Neural progenitor cell (in vitro differentiated cells): Measurements from ENCODE around the gene GNG12.

Experiments
- EZH2 ChIP-seq: fragments of 200-600 bp; sonication (generic); IDR thresholded peaks from 2 replicates; pipeline ENCODE4 v1.6.1; 2017; ENCODE audit warnings: antibody characterized with exemption, mild to moderate bottlenecking, moderate library complexity
- EZH2phosphoT487 ChIP-seq: fragments of 200-600 bp; sonication (generic); IDR thresholded peaks from 2 replicates; pipeline ENCODE4 v1.6.1; 2017; ENCODE audit warnings: antibody characterized with exemption
- TF ChIP-seq, protein P1 (sequence below): fragments of 200-600 bp; sonication (generic); IDR thresholded peaks from 2 replicates; pipeline ENCODE4 v1.5.1; 2017; ENCODE audit warnings: antibody characterized with exemption, mild to moderate bottlenecking

DNA sequence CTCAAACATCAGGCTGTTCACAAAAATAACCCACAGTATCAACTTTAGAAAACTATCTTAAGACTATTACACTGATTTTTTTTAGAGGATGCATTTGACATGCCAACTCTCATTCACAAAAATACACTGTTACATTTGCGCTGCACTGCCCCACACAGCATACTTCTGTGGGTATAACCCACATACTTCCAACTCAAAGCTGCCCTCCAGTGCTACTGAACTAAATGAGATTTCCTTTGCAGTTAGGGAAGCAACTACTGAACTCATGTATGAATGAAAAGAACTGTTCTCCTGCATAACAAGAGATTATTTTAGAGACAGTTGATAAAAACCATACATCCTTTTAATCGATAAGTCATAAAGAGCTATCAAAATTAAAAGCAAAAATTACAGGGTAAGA is 174.0 kb downstream of the GNG12 start:
- TF ChIP-seq, protein P1, sequence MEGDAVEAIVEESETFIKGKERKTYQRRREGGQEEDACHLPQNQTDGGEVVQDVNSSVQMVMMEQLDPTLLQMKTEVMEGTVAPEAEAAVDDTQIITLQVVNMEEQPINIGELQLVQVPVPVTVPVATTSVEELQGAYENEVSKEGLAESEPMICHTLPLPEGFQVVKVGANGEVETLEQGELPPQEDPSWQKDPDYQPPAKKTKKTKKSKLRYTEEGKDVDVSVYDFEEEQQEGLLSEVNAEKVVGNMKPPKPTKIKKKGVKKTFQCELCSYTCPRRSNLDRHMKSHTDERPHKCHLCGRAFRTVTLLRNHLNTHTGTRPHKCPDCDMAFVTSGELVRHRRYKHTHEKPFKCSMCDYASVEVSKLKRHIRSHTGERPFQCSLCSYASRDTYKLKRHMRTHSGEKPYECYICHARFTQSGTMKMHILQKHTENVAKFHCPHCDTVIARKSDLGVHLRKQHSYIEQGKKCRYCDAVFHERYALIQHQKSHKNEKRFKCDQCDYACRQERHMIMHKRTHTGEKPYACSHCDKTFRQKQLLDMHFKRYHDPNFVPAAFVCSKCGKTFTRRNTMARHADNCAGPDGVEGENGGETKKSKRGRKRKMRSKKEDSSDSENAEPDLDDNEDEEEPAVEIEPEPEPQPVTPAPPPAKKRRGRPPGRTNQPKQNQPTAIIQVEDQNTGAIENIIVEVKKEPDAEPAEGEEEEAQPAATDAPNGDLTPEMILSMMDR, result no peak
- no peak for TF ChIP-seq EZH2
- no peak for TF ChIP-seq EZH2phosphoT487
